Suprapubic skin (tissue), 4 donors: ENCODE measurements around the gene TRIML1.

Experiments
- CTCF ChIP-seq, 2 donors: fragments of 200-600 bp in 1 of 2; fragments of 450-650 bp in 1 of 2; sonication (generic) in 1 of 2; IDR thresholded peaks; one replicate each; pipeline ENCODE4 v1.5.1; 2016 to 2019; ENCODE audit warnings: antibody characterized with exemption in 2 of 2, mild to moderate bottlenecking in 1 of 2, moderate library complexity in 1 of 2
- POLR2A ChIP-seq, 2 donors: fragments of 450-650 bp; IDR thresholded peaks; one replicate each; pipeline ENCODE4 v1.6.1; 2017; ENCODE audit warnings: antibody characterized with exemption in 2 of 2, mild to moderate bottlenecking in 2 of 2, moderate library complexity in 2 of 2
- POLR2AphosphoS5 ChIP-seq, 3 donors: sonication (generic); formaldehyde crosslinking; IDR thresholded peaks; one replicate each; pipeline ENCODE4 v1.6.1; 2017; ENCODE audit warnings: antibody characterized with exemption in 3 of 3

DNA sequence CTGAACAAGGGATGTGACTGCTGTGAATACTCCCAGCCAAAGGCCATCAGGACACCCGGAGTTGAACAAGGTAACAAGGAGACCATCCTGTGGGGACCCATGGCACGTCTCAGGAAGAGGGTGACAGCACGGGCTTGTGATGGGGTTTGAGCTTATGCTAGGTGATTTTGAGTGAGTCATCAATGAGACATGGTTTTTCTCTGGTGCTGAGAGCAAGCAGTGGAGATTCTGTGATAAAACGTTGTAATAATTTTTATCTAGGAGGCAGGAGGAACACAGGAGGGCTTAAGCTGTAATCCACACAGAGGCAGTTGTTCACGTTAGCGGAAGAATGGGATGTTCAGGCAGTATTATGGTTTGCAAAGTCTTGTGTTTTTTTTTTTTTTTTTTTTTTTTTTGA lies 36.0 kb downstream of the TRIML1 start:
- TF ChIP-seq POLR2AphosphoS5 (IDR thresholded peaks at IDR 0.05): no peak
- no peak for TF ChIP-seq CTCF (IDR thresholded peaks at IDR 0.05)
- no peak for TF ChIP-seq POLR2A (IDR thresholded peaks at IDR 0.05)
